GM12864 (cell line): ENCODE measurements around the gene UTP14A.
A peak's percentile ranks its signal among the peaks of the same experiment; 100 is the strongest.
"Not testable (repeated sequence)": the region's sequence is repeated elsewhere in the genome, so short reads cannot be mapped to it uniquely, and the experiment has no call there.

Experiments
- DNase-seq: peaks from one replicate; pipeline ENCODE4 v3.0.0-alpha.2; 2011; ENCODE audit warnings: low read depth
- H3K4me3 ChIP-seq: 2 replicates; pipeline ENCODE4 v1.5.1; 2011; ENCODE audit warnings: mild to moderate bottlenecking, low read depth, low read length, control low read depth
- CTCF ChIP-seq: IDR thresholded peaks from 2 replicates; pipeline ENCODE4 v1.5.1; 2011; ENCODE audit warnings: low read depth, mild to moderate bottlenecking, moderate library complexity, low read length, control low read depth, inconsistent platforms; ENCODE audit errors: missing control alignments

The UTP14A gene

GRCh38 chrX:129905787-129906580, at the start of gene UTP14A:
Gene UTP14A, plus strand, starts transcription at chrX:129906164. Its CDS starts 47 bp downstream, at chrX:129906211.
- TF ChIP-seq CTCF, result no peak
- peak; percentile 82 for DNase-seq
- H3K4me3 ChIP-seq, result peak within 1 kb of the TSS; percentile 81

GRCh38 chrX:129859134-129859533, 46.8 kb upstream of the UTP14A start:
- not testable (repeated sequence) for H3K4me3 ChIP-seq

GRCh38 chrX:129866321-129866720, 39.6 kb upstream of the UTP14A start:
- not testable (repeated sequence) for DNase-seq, H3K4me3 ChIP-seq

More at GRCh38 chrX:129859134-129859533, 46.8 kb upstream of the UTP14A start:
- not testable (repeated sequence) for DNase-seq

GRCh38 chrX:129872524-129872923, 33.4 kb upstream of the UTP14A start:
- no peak overlapping the region for H3K4me3 ChIP-seq
- no peak for DNase-seq
- TF ChIP-seq CTCF, result no peak

GRCh38 chrX:129875669-129876068, 30.3 kb upstream of the UTP14A start:
- TF ChIP-seq CTCF, result no peak
- no peak overlapping the region for H3K4me3 ChIP-seq
- no peak for DNase-seq

- no peak for TF ChIP-seq CTCF
- DNase-seq, result no peak
- no peak overlapping the region for H3K4me3 ChIP-seq
Observed at GRCh38 chrX:129876771-129877305, 29.1 kb upstream of the UTP14A start.

GRCh38 chrX:129877401-129877800, 28.6 kb upstream of the UTP14A start:
- no peak for DNase-seq

More at GRCh38 chrX:129877401-129877800, 28.6 kb upstream of the UTP14A start:
- no peak for TF ChIP-seq CTCF
- no peak overlapping the region for H3K4me3 ChIP-seq
